ENCODE measurements around the gene WTAP.
A peak's percentile ranks its signal among the peaks of the same experiment; 100 is the strongest.
"Not testable (repeated sequence)": the region's sequence is repeated elsewhere in the genome, so short reads cannot be mapped to it uniquely, and the experiment has no call there.

Gene WTAP

GRCh38 chr6:159693894-159694545 lies 33.3 kb upstream of the WTAP start:
- DNase-seq: peak; percentile 83 to 85

GRCh38 chr6:159695984-159696383 lies 31.3 kb upstream of the WTAP start:
- no peak for DNase-seq

- DNase-seq: no peak
Measured at GRCh38 chr6:159700970-159701369, 26.3 kb upstream of the WTAP start.

GRCh38 chr6:159701413-159701999 lies 25.8 kb upstream of the WTAP start:
- no peak for DNase-seq

- not testable (repeated sequence) for DNase-seq
Measured at GRCh38 chr6:159710603-159711002, 16.7 kb upstream of the WTAP start.

GRCh38 chr6:159712389-159712788 lies 14.9 kb upstream of the WTAP start:
- not testable (repeated sequence) for DNase-seq

- DNase-seq: no peak
Measured at GRCh38 chr6:159713984-159714383, 13.3 kb upstream of the WTAP start.

- no peak for DNase-seq
Measured at GRCh38 chr6:159714404-159714803, 12.9 kb upstream of the WTAP start.

- DNase-seq: no peak
Measured at GRCh38 chr6:159715166-159715565, 12.1 kb upstream of the WTAP start.

- DNase-seq: no peak
Measured at GRCh38 chr6:159715605-159716004, 11.7 kb upstream of the WTAP start.

GRCh38 chr6:159716247-159717096 lies 10.8 kb upstream of the WTAP start:
- DNase-seq: peak in 1 of 2 donors; percentile 31

GRCh38 chr6:159718634-159719033 lies 8.7 kb upstream of the WTAP start:
- no peak for DNase-seq

GRCh38 chr6:159719287-159719686 lies 8.0 kb upstream of the WTAP start:
- no peak for DNase-seq

- peak; percentile 57 to 79 for DNase-seq
Measured at GRCh38 chr6:159720708-159721107, 6.6 kb upstream of the WTAP start.

- not testable (repeated sequence) for DNase-seq
Measured at GRCh38 chr6:159721981-159722380, 5.3 kb upstream of the WTAP start.

GRCh38 chr6:159722655-159723054 lies 4.7 kb upstream of the WTAP start:
- no peak for DNase-seq

GRCh38 chr6:159723259-159723658 lies 4.0 kb upstream of the WTAP start:
- no peak for DNase-seq

GRCh38 chr6:159724778-159725177 lies 2.5 kb upstream of the WTAP start:
- DNase-seq: no peak

- DNase-seq: not testable (repeated sequence)
Measured at GRCh38 chr6:159725208-159725607, 2.1 kb upstream of the WTAP start.

GRCh38 chr6:159726255-159726917 lies 920 bp upstream of the WTAP start:
- no peak for DNase-seq

- no peak for DNase-seq
Measured at GRCh38 chr6:159727717-159728445, 575 bp downstream of the WTAP start.

GRCh38 chr6:159728531-159728964 lies 1.2 kb downstream of the WTAP start:
- DNase-seq: peak in 1 of 2 donors; percentile 33

Measured in CD4-positive, alpha-beta T cell treated with Interferon alpha-2 for 1 hour (primary cell).